ENCODE measurements around the gene TMEM53. TPM values are rescaled to one million over a fixed set of nuclear protein-coding genes. Genes with fewer than 3 reads are reported as not detected.

TMEM53 gene
- total and polyA plus RNA-seq, 2 donors (not counting 3 experiments of a cell fraction or from before 2014, with no cell fraction given), result 5.3 to 16.5 TPM

GRCh38 chr1:44619261-44619900 lies 54.9 kb downstream of the TMEM53 start:
- H3K36me3 ChIP-seq (ENCODE audit: control insufficient read depth in 2 of 2, extremely low read depth in 1 of 2, insufficient read depth in 2 of 2, low read length in 2 of 2), result no peaks in the 10 kb centered on the region
- no peak overlapping the region for H3K27ac ChIP-seq (ENCODE audit: insufficient read depth, low read depth, low read length)
- intact Hi-C loops (cut with micrococcal nuclease) (no loop called here), dilution Hi-C loops (cut with MboI; ENCODE audit: extremely low pct_ligation_motif_present, low sequenced_read_pairs) (no loop called here)
- no peaks in the 10 kb centered on the region for H3K9me3 ChIP-seq (replicated peaks; ENCODE audit: control insufficient read depth, insufficient read depth, low read length)
- H4K20me1 ChIP-seq (replicated peaks; ENCODE audit: control insufficient read depth, extremely low read depth, insufficient read depth, low read length), result no peaks in the 10 kb centered on the region
- DNase-seq (ENCODE audit: low read depth, low spot score) (no peak), FAIRE-seq (no peak)
- no peak overlapping the region for H3K4me2 ChIP-seq (ENCODE audit: insufficient read depth, low read length)
- CTCF ChIA-PET, result interaction anchor here (1.0 to 3.2 kb wide), 2 partner anchors 10 to 33 kb away, joined by 4 to 11 read pairs; no protein-coding TSS in a partner anchor
- TF ChIP-seq MYC (IDR thresholded peaks at IDR 0.05; ENCODE audit: low read depth, low read length) (no peak), CTCF (IDR thresholded peaks at IDR 0.05; ENCODE audit: extremely low read depth in 1 of 2, insufficient read depth in 1 of 2, low read depth in 1 of 2, low read length in 2 of 2) (no peak), MAX (IDR thresholded peaks at IDR 0.05; ENCODE audit: insufficient read depth, insufficient read length) (no peak), FOS (IDR thresholded peaks at IDR 0.05; ENCODE audit: borderline replicate concordance, insufficient read depth, low read length) (no peak), JUN (IDR thresholded peaks at IDR 0.05; ENCODE audit: borderline replicate concordance, insufficient read depth, insufficient read length, low read depth) (no peak), EZH2 (IDR thresholded peaks at IDR 0.05; ENCODE audit: borderline replicate concordance, low read depth, low read length, severe bottlenecking) (no peak), POLR2AphosphoS5 (IDR thresholded peaks at IDR 0.05; ENCODE audit: insufficient read depth, low read depth, low read length) (no peak), POLR2A (IDR thresholded peaks at IDR 0.05; ENCODE audit: low read depth, low read length) (no peak), GATA2 (IDR thresholded peaks at IDR 0.05; ENCODE audit: insufficient read depth, insufficient read length, low read depth, low read length) (no peak)
- no peaks in the 10 kb centered on the region for H3K9me1 ChIP-seq (replicated peaks; ENCODE audit: control insufficient read depth, extremely low read depth, insufficient read depth, low read length)
- H3K4me1 ChIP-seq (ENCODE audit: control insufficient read depth, extremely low read depth, insufficient read depth, low read length), result no peaks in the 10 kb centered on the region
- H3K4me3 ChIP-seq (replicated peaks in 1 of 3; ENCODE audit: insufficient read depth in 1 of 3, low read depth in 1 of 3, low read length in 3 of 3), result no peak overlapping the region
- POLR2A ChIA-PET, result no interaction called here
- peaks cover 36 to 46% of the 10 kb centered on the region in 2 experiments for H3K27me3 ChIP-seq (ENCODE audit: control insufficient read depth in 2 of 2, insufficient read depth in 2 of 2, low read length in 2 of 2)
- no peak overlapping the region for H3K9ac ChIP-seq (replicated peaks; ENCODE audit: extremely low read depth, insufficient read depth, low read length)
- BruUV-seq (replicated peaks), result no TSS peak
- no peaks in the 10 kb centered on the region for H3K79me2 ChIP-seq (ENCODE audit: control insufficient read depth, insufficient read depth, low read length)
- H2AFZ ChIP-seq (ENCODE audit: low read depth, low read length), result no peak overlapping the region

Measured in endothelial cell of umbilical vein (primary cell).